SW 1271 (cell line): ENCODE results near the gene CRIM1.
"Not testable (repeated sequence)": the region's sequence is repeated elsewhere in the genome, so short reads cannot be mapped to it uniquely, and the experiment has no call there.

Experiments
- DNase-seq, 2 experiments: peaks; one replicate each; lab custom pipeline; 2025; lab: John Stamatoyannopoulos, UW

The CRIM1 gene

GRCh38 chr2:36355151-36355889 is at the start of gene CRIM1:
CRIM1 (plus strand) TSS chr2:36355778; CDS start chr2:36356293, 515 bp downstream.
- DNase-seq: peak; percentile 63 to 87

- no peak for DNase-seq
These were observed 48.1 kb upstream of the CRIM1 start for GRCh38 chr2:36307441-36307840.

GRCh38 chr2:36310444-36310843 is 45.1 kb upstream of the CRIM1 start:
- DNase-seq: not testable (repeated sequence)

GRCh38 chr2:36318547-36318946 is 37.0 kb upstream of the CRIM1 start:
- DNase-seq: peak in 1 of 2 experiments; percentile 30

- peak in 1 of 2 experiments; percentile 43 for DNase-seq
These were observed 33.5 kb upstream of the CRIM1 start for GRCh38 chr2:36322108-36322507.

GRCh38 chr2:36326286-36326685 is 29.3 kb upstream of the CRIM1 start:
- no peak for DNase-seq

- DNase-seq: peak in 1 of 2 experiments; percentile 35
These were observed 26.3 kb upstream of the CRIM1 start for GRCh38 chr2:36329251-36329650.

- DNase-seq: peak; percentile 73 to 75
These were observed 25.7 kb upstream of the CRIM1 start for GRCh38 chr2:36329746-36330472.

GRCh38 chr2:36330473-36331395 is 24.8 kb upstream of the CRIM1 start:
- no peak for DNase-seq

GRCh38 chr2:36333350-36334012 is 22.1 kb upstream of the CRIM1 start:
- DNase-seq: peak in 1 of 2 experiments; percentile 39

- DNase-seq: no peak
These were observed 20.0 kb upstream of the CRIM1 start for GRCh38 chr2:36335597-36335996.

- DNase-seq: no peak
These were observed 19.3 kb upstream of the CRIM1 start for GRCh38 chr2:36336321-36336720.

GRCh38 chr2:36337354-36337753 is 18.2 kb upstream of the CRIM1 start:
- no peak for DNase-seq

- DNase-seq: no peak
These were observed 17.3 kb upstream of the CRIM1 start for GRCh38 chr2:36338124-36338826.

- DNase-seq: peak in 1 of 2 experiments; percentile 83
These were observed 16.8 kb upstream of the CRIM1 start for GRCh38 chr2:36338827-36339145.

- no peak for DNase-seq
These were observed 15.9 kb upstream of the CRIM1 start for GRCh38 chr2:36339607-36340218.

- DNase-seq: no peak
These were observed 12.0 kb upstream of the CRIM1 start for GRCh38 chr2:36343606-36344005.

GRCh38 chr2:36348721-36349120 is 6.9 kb upstream of the CRIM1 start:
- DNase-seq: no peak

GRCh38 chr2:36351291-36351690 is 4.3 kb upstream of the CRIM1 start:
- no peak for DNase-seq

- peak; percentile 39 to 77 for DNase-seq
These were observed 3.7 kb upstream of the CRIM1 start for GRCh38 chr2:36351736-36352349.
